ENCODE data around the gene XAB2. TPM values are rescaled to one million over a fixed set of nuclear protein-coding genes. Genes with fewer than 3 reads are reported as not detected.
"Not testable (repeated sequence)": the region's sequence is repeated elsewhere in the genome, so short reads cannot be mapped to it uniquely, and the experiment has no call there.

XAB2 gene
- total RNA-seq, 1 experiment from 2014 or later, result 26.7 TPM

DNA sequence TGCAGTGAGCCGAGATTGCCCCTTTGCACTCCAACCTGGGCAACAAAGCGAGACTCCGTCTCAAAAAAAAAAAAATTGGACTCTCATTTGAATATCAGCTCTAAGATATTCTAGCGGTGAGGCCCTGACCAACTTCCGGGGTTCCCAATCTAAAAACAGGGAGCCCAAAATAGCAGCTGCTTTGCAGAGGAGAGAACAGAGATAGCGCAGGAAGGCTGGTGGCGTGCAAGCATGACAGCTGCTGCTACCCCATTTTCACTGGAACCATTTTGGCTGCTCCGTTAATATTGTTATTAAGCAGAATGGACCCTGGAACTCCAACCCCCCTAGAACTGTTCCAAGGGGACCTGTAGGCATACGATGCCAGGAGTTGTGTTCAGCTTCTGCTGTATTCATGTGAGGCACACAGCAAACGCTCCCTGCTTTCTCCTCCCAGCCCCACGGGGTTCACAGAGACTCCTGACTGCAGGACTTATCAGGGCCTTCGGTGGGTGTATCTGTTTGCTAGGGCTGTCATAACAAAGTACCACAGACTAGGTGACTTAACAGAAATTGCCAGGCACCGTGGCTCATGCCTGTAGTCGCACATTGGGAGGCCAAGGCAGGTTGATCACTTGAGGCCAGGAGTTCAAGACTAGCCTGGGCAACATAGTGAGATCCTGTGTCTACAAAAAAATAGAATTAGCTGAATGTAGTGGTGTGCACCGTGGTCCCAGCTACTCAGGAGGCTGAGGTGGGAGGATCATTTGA is 19.1 kb upstream of the XAB2 start:
- DNase-seq (ENCODE audit: low spot score), result no peak

DNA sequence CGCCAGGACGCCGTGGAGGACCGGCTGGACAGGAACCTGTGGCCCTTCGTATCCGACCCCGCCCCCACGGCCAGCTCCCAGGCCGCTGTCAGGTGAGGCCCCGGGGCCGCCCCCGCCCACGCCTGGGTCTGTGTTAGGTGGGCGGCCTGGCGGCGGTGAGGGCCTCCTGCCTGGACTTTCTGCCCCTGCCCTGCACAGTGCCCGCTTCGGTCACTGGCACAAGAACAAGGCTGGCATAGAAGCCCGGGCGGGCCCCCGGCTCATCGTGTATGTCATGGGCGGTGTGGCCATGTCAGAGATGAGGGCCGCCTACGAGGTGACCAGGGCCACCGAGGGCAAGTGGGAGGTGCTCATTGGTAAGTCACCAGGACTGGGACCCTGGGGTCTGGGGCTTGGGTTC is 17.8 kb upstream of the XAB2 start:
- DNase-seq (ENCODE audit: low spot score), result no peak

DNA sequence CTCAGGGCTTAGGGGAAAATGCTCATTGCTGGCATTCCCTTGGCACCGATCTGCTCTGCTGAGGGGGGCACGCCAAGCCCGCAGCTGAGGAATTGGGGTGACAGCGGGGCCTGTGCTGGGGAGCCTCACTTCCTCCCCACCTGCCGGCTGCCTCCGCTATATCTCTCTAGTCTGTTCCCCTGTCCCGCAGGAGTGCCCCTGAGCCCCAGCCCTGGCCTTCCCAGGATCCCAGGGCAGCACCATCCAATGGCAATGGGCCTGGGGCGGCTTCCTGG is 17.0 kb upstream of the XAB2 start:
- no peak for DNase-seq (ENCODE audit: low spot score)

DNA sequence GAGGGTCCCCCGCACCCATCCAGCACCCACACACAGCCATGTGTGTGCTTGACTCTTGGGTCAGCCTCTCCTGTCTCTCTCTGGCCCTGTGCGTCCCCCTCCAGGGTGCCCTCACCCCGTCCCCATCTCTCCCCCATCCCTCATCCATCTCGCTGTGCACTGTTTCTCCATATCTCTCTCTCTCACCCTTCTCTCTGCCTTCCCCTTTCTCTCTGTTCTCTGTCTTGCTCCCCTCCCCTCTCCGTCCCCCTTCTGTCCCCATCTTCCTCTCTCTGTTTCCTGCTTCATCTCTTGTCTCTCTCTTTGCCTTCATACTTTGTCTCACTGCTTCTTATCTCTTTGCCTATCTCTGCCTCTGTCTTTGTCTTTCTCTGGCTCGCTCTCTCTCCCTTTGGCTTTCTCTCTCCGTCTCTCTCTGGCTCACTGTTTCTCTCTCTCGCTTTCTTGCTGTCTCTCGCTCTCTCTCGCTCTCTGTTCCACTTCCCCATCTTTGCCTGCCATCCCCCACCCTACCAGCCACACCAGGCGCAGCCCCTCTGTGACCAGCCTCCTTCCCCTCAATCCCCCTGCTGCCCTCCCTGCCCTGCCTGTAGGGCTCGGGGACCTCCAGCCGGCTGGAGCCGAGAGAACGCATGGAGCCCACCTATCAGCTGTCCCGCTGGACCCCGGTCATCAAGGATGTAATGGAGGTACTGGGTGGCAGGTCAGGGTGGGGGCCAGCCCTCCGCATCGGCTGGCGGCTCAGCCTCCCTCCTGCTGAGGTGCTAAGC is 16.5 kb upstream of the XAB2 start:
- DNase-seq (ENCODE audit: low spot score), result no peak

DNA sequence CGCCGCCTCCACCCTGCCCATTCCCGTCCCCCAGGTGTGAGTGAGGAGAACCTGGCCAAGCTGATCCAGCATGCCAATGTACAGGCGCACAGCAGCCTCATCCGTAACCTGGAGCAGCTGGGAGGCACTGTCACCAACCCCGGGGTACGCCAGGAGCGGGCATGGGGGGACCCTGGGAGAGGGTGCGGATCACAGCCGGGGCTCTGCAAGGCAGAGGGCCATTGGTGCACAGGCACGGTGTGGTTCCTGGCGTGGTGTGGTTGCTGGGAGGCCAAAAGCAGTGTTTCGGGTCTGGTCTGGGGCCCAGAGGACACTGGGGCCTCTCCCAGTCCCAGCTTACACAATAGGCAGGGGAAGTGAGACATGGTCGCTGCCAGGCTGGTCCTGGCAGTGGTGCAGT is 15.8 kb upstream of the XAB2 start:
- DNase-seq (ENCODE audit: low spot score), result no peak

DNA sequence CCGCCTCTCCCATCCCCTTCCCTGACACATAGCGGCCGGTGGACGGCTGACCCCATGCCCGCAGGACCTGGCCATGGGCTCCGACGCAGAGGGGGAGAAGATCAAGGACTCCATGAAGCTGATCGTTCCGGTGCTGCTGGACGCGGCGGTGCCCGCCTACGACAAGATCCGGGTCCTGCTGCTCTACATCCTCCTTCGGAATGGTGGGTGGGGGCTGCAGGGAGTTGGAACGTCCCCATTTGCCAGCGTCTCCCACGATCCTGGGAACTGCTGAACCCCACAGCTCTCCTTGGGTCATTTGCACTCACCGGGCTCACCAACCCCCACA is 15.2 kb upstream of the XAB2 start:
- no peak for DNase-seq (ENCODE audit: low spot score)

DNA sequence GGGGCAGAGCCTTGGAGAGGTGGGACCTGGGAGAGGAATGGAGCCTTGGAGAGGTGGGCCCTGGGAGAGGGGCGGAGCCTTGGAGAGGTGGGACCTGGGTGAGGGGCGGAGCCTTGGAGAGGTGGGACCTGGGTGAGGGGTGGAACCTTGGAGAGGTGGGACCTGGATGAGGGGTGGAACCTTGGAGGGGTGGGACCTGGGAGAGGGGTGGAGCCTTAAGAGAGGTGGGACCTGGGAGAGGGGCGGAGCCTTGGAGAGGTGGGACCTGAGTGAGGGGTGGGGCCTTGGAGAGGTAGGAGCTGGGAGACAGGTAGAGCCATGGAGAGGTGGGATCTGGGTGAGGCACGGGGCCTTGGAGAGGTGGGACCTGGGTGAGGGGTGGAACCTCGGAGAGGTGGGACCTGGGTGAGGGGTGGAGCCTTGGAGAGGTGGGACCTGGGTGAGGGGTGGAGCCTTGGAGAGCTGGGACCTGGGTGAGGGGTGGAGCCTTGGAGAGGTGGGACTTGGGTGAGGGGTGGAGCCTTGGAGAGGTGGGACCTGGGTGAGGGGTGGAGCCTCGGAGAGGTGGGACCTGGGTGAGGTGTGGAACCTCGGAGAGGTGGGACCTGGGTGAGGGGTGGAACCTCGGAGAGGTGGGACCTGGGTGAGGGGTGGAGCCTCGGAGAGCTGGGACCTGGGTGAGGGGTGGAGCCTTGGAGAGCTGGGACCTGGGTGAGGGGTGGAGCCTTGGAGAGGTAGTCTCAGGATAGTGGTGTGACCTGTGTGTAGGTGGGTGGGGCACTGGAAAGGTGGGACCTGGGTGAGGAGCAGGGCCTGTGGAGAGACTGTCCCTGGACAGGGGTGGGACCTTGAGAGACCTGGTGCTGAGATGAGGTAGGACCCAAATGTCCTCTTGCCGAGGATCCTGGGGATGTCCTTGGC is 14.5 kb upstream of the XAB2 start:
- not testable (repeated sequence) for DNase-seq (ENCODE audit: low spot score)

DNA sequence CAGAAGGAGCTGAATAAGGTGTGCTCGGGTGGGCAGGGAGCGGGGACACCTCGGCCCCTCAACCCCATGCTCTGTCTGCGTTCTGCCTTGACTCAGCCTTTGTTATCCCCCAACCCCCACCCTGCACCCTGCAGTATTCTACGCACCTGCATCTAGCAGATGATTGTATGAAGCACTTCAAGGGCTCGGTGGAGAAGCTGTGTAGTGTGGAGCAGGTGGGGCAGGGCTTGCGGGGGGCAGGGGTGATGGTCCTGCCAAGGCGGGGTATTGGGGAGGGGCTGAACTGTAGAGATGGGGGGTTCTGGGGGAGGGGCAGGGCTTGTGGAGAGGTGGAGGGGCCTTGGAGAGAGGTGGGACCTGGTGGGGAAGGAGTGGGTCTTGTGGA is 13.7 kb upstream of the XAB2 start:
- DNase-seq (ENCODE audit: low spot score), result no peak

DNA sequence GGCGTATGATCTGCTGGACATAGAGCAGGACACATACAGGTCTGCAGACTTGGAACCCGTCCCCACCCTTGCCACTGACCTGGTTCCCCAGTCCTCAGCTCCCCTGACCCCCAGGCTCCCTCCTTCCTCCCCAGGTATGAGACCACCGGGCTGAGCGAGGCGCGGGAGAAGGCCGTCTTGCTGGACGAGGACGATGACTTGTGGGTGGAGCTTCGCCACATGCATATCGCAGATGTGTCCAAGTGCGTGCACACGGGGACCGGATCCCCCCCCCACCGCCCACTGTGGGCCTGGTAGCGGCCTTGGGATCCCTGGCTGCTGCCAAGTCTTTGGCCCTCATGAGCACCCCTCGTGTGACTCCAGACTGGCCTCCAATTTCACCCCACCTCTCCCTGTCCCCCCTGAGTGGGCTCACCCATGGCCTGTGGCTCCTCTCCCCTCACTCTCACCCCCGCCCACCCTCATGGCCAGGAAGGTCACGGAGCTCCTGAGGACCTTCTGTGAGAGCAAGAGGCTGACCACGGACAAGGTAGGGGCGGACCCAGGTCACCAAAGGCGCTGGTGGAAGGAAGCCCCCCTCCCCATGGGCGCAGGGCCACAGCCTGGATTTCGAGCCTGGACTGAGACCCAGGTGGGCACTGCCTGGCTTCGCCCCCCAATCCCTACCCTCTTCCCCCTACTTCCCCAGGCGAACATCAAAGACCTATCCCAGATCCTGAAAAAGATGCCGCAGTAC is 13.1 kb upstream of the XAB2 start:
- no peak for DNase-seq (ENCODE audit: low spot score)

DNA sequence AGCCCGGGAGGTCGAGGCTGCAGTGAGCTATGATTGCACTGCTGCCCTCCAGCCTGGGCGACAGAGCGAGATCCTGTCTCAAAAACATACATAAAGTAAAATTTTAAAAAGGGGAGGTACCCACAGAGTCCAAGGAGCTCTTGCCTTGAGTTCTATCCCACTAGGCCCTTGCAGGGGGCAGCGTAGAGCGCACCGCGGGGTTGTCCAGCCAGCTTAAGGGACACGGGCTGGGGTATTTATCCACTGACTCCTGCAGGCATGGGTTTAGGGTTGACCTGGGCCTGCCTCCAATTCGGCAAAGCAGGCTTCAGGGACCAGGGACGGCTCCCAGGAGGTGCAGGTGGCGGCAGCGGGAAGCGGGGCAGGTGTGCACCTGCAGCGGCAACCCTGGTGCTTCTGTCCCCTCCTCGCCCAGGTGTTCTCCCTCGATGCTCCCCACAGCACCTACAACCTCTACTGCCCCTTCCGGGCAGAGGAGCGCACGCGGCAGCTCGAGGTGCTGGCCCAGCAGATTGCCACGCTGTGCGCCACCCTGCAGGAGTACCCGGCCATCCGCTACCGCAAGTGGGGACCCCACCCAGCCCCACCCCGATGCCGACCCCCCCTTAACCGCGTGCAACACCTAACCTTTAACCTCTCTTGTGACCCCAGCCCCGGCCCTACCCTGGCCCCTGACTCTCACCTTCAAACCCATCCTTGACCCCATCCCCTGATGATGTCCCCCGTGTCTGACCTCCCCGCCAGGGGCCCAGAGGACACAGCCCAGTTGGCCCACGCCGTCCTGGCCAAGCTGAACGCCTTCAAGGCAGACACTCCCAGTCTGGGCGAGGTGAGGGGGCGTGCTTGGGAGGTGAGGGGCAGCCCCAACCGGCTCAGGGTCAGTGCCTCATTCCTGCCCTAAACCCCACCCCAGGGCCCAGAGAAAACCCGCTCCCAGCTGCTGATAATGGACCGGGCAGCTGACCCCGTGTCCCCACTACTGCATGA is 12.2 kb upstream of the XAB2 start:
- DNase-seq (ENCODE audit: low spot score), result no peak

DNA sequence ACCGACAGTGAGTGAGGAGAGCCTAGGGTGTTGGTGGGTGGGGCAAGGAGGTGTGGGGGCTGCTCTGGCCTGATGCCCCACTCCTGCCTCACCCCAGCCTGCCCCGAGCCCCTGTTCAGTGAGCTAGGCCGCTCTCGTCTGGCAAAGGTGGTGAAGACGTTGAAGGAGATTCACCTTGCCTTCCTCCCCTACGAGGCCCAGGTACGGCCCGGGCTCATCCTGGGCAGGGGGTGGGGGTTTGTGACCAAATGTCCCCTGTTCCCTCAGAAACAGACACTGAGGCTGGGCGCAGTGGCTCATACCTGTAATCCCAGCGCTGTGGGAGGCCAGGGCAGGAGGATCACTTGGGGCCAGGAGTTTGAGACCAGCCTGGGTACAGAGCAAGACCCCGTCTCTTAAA is 11.5 kb upstream of the XAB2 start:
- no peak for DNase-seq (ENCODE audit: low spot score)

DNA sequence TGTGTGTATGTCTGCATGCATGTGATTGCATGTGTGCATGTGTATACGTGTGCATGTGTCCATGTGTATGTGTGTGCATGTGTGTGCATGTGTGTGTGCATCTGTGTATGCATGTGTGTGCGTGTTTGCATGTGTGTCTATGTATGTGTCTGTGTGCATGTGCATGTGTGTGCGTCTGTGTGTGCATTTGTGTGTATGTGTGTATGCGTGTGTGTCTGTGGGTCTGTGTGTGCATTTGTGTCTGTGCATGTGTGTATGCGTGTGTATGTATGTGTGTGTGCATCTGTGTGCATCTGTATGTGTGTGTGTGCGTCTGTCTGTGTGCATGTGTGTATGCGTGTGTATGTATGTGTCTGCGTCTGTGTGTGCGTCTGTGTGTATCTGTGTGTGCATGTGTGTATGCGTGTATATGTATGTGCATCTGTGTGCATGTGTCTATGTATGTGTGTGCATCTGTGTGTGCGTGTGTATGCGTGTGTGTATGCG is 10.6 kb upstream of the XAB2 start:
- DNase-seq (ENCODE audit: low spot score), result no peak

DNA sequence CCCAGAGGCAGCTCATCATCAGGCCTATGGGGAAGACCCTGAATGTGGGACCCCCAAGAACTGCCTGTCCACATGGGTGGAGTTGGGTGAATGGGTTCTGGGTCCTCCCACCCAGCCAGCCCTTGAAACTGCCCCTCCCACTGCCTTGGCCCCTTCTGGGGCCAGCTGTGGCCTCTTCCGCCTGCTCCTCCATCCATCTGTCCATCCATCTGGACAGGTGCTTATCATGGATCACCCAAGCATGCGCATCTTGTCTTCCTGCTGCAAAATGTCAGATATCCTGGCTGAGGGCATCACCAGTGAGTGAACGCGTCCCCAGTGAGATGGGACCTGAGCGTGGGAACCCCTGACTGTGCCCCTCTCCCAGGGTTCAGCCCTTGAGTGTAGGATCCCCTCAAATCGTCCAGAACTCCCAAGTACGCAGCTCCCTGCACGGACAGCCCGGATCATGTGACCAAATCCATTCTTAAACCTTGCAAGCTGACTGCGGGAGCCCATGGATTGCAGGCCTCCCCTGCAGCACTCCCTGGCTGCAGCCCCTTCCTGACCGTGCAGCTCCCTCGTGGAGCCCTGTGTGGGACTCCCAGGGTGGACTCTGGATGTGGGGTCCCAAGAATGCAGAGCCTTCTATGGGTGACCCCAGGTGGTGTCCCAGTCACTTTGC is 9.6 kb upstream of the XAB2 start:
- no peak for DNase-seq (ENCODE audit: low spot score)

DNA sequence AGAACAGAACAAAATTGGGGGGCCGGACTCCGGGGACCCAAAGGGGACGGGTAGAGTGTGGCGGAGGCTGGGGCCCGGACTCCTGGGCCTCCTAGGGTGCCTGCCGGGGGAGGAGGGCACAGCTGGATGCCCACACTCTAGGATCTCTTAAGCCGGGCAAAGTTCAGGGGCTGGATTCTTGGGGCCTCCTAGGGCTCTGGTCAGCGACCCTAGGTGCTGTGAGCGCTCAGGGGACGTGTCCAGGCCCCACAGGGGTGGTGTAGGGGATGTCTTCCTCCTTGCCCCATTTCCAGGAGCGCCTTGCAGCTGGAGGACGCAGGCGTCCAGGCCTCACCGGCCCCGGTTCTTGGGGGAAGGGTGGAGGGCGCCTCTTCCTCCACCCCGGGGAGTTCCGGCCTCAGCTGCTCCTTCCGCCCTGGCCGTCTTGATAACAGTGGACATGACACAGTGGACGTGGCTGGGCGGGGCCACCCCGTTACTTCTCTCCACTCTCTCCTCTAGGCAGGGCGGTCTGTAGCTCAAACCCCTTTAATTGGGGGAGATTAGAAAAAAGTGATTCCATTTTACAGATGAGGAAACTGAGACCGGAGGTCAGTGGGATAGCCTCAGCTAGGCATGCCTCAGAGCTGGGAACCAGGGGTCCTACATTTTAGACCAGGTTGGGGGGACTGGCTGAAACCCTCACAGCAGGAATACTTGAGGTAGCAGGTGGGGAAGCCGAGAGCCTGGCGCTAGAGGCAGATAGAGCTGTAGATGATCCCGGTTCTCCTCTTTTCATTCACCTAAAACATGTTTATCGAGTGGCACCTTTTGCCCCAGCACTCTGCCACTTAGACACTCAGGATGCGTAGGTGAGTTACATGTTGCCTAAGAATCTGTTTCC is 8.3 kb upstream of the XAB2 start:
- no peak for DNase-seq (ENCODE audit: low spot score)

DNA sequence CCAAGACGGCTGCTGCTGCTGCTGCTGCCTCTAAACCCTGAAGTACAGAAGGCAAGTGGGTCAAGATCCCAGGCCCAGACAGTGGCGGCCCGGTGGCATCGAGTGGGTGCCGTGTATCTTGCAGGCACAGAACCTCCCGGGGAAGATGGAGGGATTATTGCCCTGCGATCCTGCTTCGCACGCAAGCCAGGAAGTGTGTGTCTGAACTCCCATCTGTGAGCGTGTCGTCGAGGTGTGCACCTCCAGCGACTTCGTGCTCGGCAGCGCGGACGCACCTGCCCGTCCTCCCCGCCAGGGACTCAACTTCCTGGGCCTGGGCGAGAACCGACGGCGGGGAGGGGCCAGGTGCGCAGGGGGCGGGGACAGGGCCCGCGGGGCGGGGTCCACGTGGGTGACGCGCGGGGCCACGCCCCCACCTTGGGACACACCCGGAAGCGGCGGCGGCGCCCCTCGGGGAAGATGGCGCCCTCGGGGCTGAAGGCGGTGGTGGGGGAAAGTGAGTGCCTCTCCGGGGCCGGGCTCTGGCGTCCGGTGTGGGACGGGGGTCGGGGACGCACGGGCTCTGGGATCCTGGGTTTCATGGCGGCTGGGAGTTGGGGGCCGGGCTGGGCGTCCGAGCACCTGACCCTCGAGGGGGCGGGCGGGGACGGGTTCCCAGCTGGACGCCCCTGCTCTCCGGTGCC is 7.5 kb upstream of the XAB2 start, which contains the start of gene STXBP2:
TSS of gene STXBP2 (plus strand) at position 420 of the 683 bp plus-strand sequence. CDS start at position 460, 40 bp downstream.
- DNase-seq (ENCODE audit: low spot score), result no peak

DNA sequence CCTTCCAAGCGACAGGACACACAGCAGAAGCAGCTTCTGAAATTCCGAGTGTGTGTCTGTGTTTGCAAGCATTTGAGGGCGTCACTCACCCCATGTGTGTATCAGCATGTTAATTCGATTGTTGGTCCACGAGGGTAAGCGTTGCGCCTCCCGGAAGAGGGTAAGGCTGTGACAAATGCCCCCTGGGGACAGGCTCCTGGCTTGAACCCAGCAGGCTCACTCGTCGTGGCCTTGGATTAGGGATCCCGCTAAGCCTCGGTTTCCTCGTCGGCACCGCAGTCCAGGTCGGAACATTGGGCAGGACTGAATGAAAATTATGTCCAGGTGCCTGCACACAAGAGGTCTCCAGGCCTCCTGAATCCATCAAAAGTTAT is 7.0 kb upstream of the XAB2 start:
- no peak for DNase-seq (ENCODE audit: low spot score)

DNA sequence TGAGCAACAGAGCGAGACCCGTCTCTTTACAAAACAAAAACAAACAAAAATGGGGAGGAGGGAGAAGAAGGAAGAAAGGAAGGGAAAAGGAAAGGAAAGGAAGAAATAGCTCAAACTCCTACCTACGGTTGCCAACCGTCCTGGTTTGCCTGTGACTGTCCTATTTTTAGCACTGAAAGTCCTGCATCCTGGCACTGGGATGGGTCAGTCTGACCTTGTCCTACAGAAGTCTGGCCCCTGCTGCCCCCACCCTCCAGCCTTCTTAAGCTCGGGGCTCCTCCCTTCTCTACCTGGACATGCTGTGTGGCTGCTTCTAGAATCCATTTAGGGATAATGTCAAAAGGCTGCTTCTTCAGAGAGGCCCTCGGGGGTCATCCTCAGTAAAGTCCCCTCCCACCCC is 6.3 kb upstream of the XAB2 start:
- no peak for DNase-seq (ENCODE audit: low spot score)

DNA sequence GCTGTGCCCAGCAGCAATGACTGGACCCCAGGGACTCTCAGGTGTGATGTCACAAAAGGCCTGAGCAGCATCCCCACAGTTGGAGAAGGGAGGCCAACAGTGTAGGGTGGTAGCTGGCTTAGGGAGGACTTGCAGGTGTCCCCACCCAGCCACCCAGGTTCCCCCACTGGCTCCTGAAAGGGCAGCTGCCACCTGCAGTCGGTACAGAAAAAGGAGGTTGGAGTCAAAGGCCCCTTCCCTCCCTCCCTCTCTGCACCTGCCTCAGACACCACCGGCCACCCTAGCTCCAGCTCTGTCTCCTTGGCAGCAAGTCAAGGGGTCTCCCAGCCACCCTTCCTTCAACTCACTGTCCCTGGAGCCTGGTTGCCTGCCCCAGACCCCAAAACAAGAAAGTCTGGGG is 4.4 kb upstream of the XAB2 start, which contains the start of gene PCP2:
TSS of gene PCP2 (minus strand) at position 22 of the 400 bp plus-strand sequence. CDS start 262 bp downstream, outside the sequence.
- DNase-seq (ENCODE audit: low spot score), result no peak
